H9 (cell line): ENCODE results near the gene ANAPC2. TPM values are rescaled to one million over a fixed set of nuclear protein-coding genes. Genes with fewer than 3 reads are reported as not detected.

ENCODE experiments used
- DNase-seq: peaks from one replicate; pipeline ENCODE4 v3.0.0-alpha.2; 2017
- H2AFZ ChIP-seq: one replicate; pipeline ENCODE4 v1.6.1; 2013; ENCODE audit warnings: mild to moderate bottlenecking, low read length, control low read depth, moderate library complexity
- H2AK5ac ChIP-seq: 2 replicates; pipeline ENCODE4 v1.6.1; 2013; ENCODE audit warnings: low read length, control low read depth, mixed read lengths; ENCODE audit not compliant: insufficient read length
- H2BK120ac ChIP-seq: one replicate; pipeline ENCODE4 v1.6.1; 2013; ENCODE audit warnings: low read depth, mild to moderate bottlenecking, low read length, control low read depth, inconsistent platforms; ENCODE audit not compliant: poor library complexity, severe bottlenecking
- H2BK12ac ChIP-seq: 2 replicates; pipeline ENCODE4 v1.6.1; 2013; ENCODE audit warnings: low read length, control low read depth, mixed read lengths, low read depth; ENCODE audit not compliant: insufficient read length
- H2BK15ac ChIP-seq: 2 replicates; pipeline ENCODE4 v1.6.1; 2013; ENCODE audit warnings: low read depth, low read length, control low read depth
- H2BK20ac ChIP-seq: one replicate; pipeline ENCODE4 v1.6.1; 2013; ENCODE audit warnings: low read depth, mild to moderate bottlenecking, low read length, control low read depth, inconsistent platforms; ENCODE audit not compliant: poor library complexity, severe bottlenecking
- H2BK5ac ChIP-seq: 2 replicates; pipeline ENCODE4 v1.6.1; 2013; ENCODE audit warnings: low read length, control low read depth, mixed read lengths; ENCODE audit not compliant: insufficient read length
- H3K14ac ChIP-seq: 2 replicates; pipeline ENCODE4 v1.6.1; 2013; ENCODE audit warnings: low read length, control low read depth; ENCODE audit not compliant: insufficient read depth
- H3K18ac ChIP-seq: 2 replicates; pipeline ENCODE4 v1.6.1; 2013; ENCODE audit warnings: low read depth, mild to moderate bottlenecking, mixed read lengths, low read length, control low read depth; ENCODE audit not compliant: insufficient read length
- H3K23ac ChIP-seq: 2 replicates; pipeline ENCODE4 v1.6.1; 2013; ENCODE audit warnings: low read length, control low read depth, mixed read lengths, low read depth; ENCODE audit not compliant: insufficient read length
- H3K23me2 ChIP-seq: 2 replicates; pipeline ENCODE4 v1.6.1; 2013; ENCODE audit warnings: low read depth, mild to moderate bottlenecking, mixed read lengths, low read length, control low read depth; ENCODE audit not compliant: insufficient read length, poor library complexity, severe bottlenecking
- H3K27ac ChIP-seq: 2 replicates; pipeline ENCODE4 v1.5.1; 2013; ENCODE audit warnings: low read length, control low read depth, mixed read lengths, low read depth; ENCODE audit not compliant: insufficient read length
- H3K27me3 ChIP-seq: 2 replicates; pipeline ENCODE4 v1.6.1; 2013; ENCODE audit warnings: low read length, control low read depth, inconsistent platforms; ENCODE audit not compliant: insufficient read depth
- H3K4ac ChIP-seq: 2 replicates; pipeline ENCODE4 v1.6.1; 2013; ENCODE audit warnings: low read depth, mild to moderate bottlenecking, control low read depth, inconsistent platforms, low read length, moderate library complexity
- H3K4me1 ChIP-seq: 2 replicates; pipeline ENCODE4 v1.6.1; 2013; ENCODE audit warnings: low read length, control low read depth, inconsistent platforms; ENCODE audit not compliant: insufficient read depth
- H3K4me2 ChIP-seq: 2 replicates; pipeline ENCODE4 v1.6.1; 2013; ENCODE audit warnings: low read length, control low read depth, mixed read lengths; ENCODE audit not compliant: insufficient read length, insufficient read depth
- H3K56ac ChIP-seq: 2 replicates; pipeline ENCODE4 v1.6.1; 2013; ENCODE audit warnings: low read depth, mild to moderate bottlenecking, mixed read lengths, low read length, control low read depth; ENCODE audit not compliant: insufficient read length
- H3K79me1 ChIP-seq: 2 replicates; pipeline ENCODE4 v1.6.1; 2013; ENCODE audit warnings: low read depth, mild to moderate bottlenecking, moderate library complexity, low read length, control low read depth, inconsistent platforms; ENCODE audit not compliant: insufficient read depth, poor library complexity, severe bottlenecking
- H3K79me2 ChIP-seq: 2 replicates; pipeline ENCODE4 v1.6.1; 2013; ENCODE audit warnings: low read length, control low read depth, inconsistent platforms; ENCODE audit not compliant: insufficient read depth
- H3K9ac ChIP-seq: 2 replicates; pipeline ENCODE4 v1.6.1; 2013; ENCODE audit warnings: low read length, control low read depth, mixed read lengths; ENCODE audit not compliant: insufficient read length; ENCODE audit errors: extremely low read depth
- H3K9me3 ChIP-seq: one replicate; pipeline ENCODE4 v1.6.1; 2013; ENCODE audit warnings: low read depth, low read length, inconsistent platforms; ENCODE audit not compliant: control insufficient read depth
- H3T11ph ChIP-seq: one replicate; pipeline ENCODE4 v1.6.1; 2013; ENCODE audit warnings: mild to moderate bottlenecking, low read length, control low read depth, inconsistent platforms
- H4K20me1 ChIP-seq: one replicate; pipeline ENCODE4 v1.6.1; 2013; ENCODE audit not compliant: control insufficient read depth, insufficient read length, insufficient read depth
- H4K5ac ChIP-seq: 2 replicates; pipeline ENCODE4 v1.6.1; 2013; ENCODE audit warnings: low read depth, mild to moderate bottlenecking, mixed read lengths, low read length, control low read depth; ENCODE audit not compliant: insufficient read length
- H4K8ac ChIP-seq: replicated peaks from 2 replicates; pipeline ENCODE4 v1.6.1; 2013; ENCODE audit warnings: low read length, control low read depth, mixed read lengths, low read depth; ENCODE audit not compliant: insufficient read length
- H4K91ac ChIP-seq: 2 replicates; pipeline ENCODE4 v1.6.1; 2013; ENCODE audit warnings: low read depth, mild to moderate bottlenecking, moderate library complexity, mixed read lengths, low read length, control low read depth; ENCODE audit not compliant: insufficient read length
- H3K27ac Mint-ChIP-seq, 3 experiments: 2 replicates in 2 of 3; 3 replicates in 1 of 3; pipeline ENCODE4 v1.8.0; 2020 to 2021; ENCODE audit warnings: mixed read lengths in 3 of 3, mild to moderate bottlenecking in 1 of 3, moderate library complexity in 1 of 3
- H3K27me3 Mint-ChIP-seq: 2 replicates; pipeline ENCODE4 v1.8.0; 2021; ENCODE audit warnings: low read depth, mild to moderate bottlenecking, moderate library complexity, mixed read lengths
- H3K36me3 Mint-ChIP-seq, 3 experiments: 2 replicates in 2 of 3; 3 replicates in 1 of 3; pipeline ENCODE4 v1.8.0; 2020 to 2021; ENCODE audit warnings: low read depth in 3 of 3, mixed read lengths in 3 of 3; ENCODE audit not compliant: insufficient read depth in 1 of 3
- H3K4me1 Mint-ChIP-seq, 2 experiments: 2 replicates each; pipeline ENCODE4 v1.8.0; 2020; ENCODE audit warnings: mixed read lengths in 2 of 2
- H3K4me3 Mint-ChIP-seq, 2 experiments: 2 replicates in 1 of 2; 3 replicates in 1 of 2; pipeline ENCODE4 v1.8.0; 2020 to 2021; ENCODE audit warnings: mild to moderate bottlenecking in 2 of 2, mixed read lengths in 2 of 2, moderate library complexity in 1 of 2
- H3K9me3 Mint-ChIP-seq, 2 experiments: 2 replicates in 1 of 2; 3 replicates in 1 of 2; pipeline ENCODE4 v1.8.0; 2020; ENCODE audit warnings: mild to moderate bottlenecking in 2 of 2, mixed read lengths in 2 of 2, moderate library complexity in 1 of 2
- CTCF ChIP-seq: fragments of 200-600 bp; sonication (generic); conservative IDR thresholded peaks from 3 replicates; pipeline ENCODE4 v1.8.0; 2021; ENCODE audit warnings: antibody characterized with exemption, mild to moderate bottlenecking
- WGBS: extraction: QIAGEN DNeasy Blood & Tissue Kit; methylation state at CpG from one replicate; pipeline ENCODE4 v1.1.7; 2013; ENCODE audit warnings: missing lambda C conversion rate, low lambda C conversion rate, mixed read lengths; ENCODE audit not compliant: insufficient read length; ENCODE audit errors: extremely low coverage; 5-methylcytosine and 5-hydroxymethylcytosine counted together
- total RNA-seq: library from RNA; stranded (reverse); gene quantifications from 2 replicates; pipeline ENCODE4 v1.2.1, GENCODE V29; 2021

The ANAPC2 gene
- total RNA-seq, 1 experiment from 2014 or later = 54.8 TPM

GRCh38 chr9:137228506-137228967, 40.2 kb upstream of the ANAPC2 start:
- Histone ChIP-seq H3K79me2 (no peaks in the 10 kb centered on the region), H2BK120ac (no peak overlapping the region), H3K4me2 (no peak overlapping the region), H4K20me1 (no peaks in the 10 kb centered on the region), H3K14ac (no peak overlapping the region), H3K27ac (no peak overlapping the region), H3K56ac (no peak overlapping the region), H3K9me3 (no peaks in the 10 kb centered on the region), H3K4me1 (no peaks in the 10 kb centered on the region), H2AFZ (no peak overlapping the region), H2BK5ac (no peak overlapping the region), H3K18ac (no peak overlapping the region), H2BK20ac (no peak overlapping the region), H3K79me1 (no peaks in the 10 kb centered on the region), H3K23ac (no peak overlapping the region), H3T11ph (no peak overlapping the region), H4K5ac (no peak overlapping the region), H2AK5ac (no peak overlapping the region), H3K27me3 (no peaks in the 10 kb centered on the region), H4K8ac (no peak overlapping the region), H3K23me2 (peaks cover 9% of the 10 kb centered on the region), H3K4ac (no peak overlapping the region), H3K9ac (no peak overlapping the region), H2BK15ac (no peak overlapping the region), H4K91ac (no peak overlapping the region), H2BK12ac (no peak overlapping the region)
- no peaks in the 10 kb centered on the region for H3K9me3 Mint-ChIP-seq
- H3K4me3 Mint-ChIP-seq = no peak overlapping the region
- H3K27me3 Mint-ChIP-seq = no peaks in the 10 kb centered on the region; the same call in 1 of the 2 replicates
- no peak for TF ChIP-seq CTCF
- H3K27ac Mint-ChIP-seq = no peak overlapping the region
- peaks cover 2 to 3% of the 10 kb centered on the region in 2 experiments for H3K4me1 Mint-ChIP-seq
- no peak for DNase-seq
- no CpG with 5 or more reads among the region's 29 CpGs for WGBS
- no peaks in the 10 kb centered on the region for H3K36me3 Mint-ChIP-seq
